ENCODE results near the gene AFG3L2.
"Not testable (repeated sequence)": the region's sequence is repeated elsewhere in the genome, so short reads cannot be mapped to it uniquely, and the experiment has no call there.

The AFG3L2 gene

GRCh38 chr18:12376754-12377555, at the start of gene AFG3L2:
Gene AFG3L2, minus strand, starts transcription at chr18:12377227. Its CDS starts 145 bp downstream, at chr18:12377082.
- DNase-seq = peak; percentile 99

GRCh38 chr18:12424252-12424651, 47.2 kb upstream of the AFG3L2 start:
- no peak for DNase-seq

- DNase-seq = peak; percentile 65
These were observed 46.8 kb upstream of the AFG3L2 start for GRCh38 chr18:12423820-12424219.

GRCh38 chr18:12423393-12423792, 46.4 kb upstream of the AFG3L2 start:
- DNase-seq = no peak

- peak; percentile 28 for DNase-seq
These were observed 45.9 kb upstream of the AFG3L2 start for GRCh38 chr18:12422936-12423335.

- no peak for DNase-seq
These were observed 44.7 kb upstream of the AFG3L2 start for GRCh38 chr18:12421732-12422131.

GRCh38 chr18:12420821-12421421, 43.9 kb upstream of the AFG3L2 start:
- peak; percentile 63 for DNase-seq

- DNase-seq = no peak
These were observed 40.7 kb upstream of the AFG3L2 start for GRCh38 chr18:12417687-12418086.

GRCh38 chr18:12416098-12416729, 39.2 kb upstream of the AFG3L2 start:
- DNase-seq = no peak

GRCh38 chr18:12411456-12411855, 34.4 kb upstream of the AFG3L2 start:
- no peak for DNase-seq

- not testable (repeated sequence) for DNase-seq
These were observed 33.7 kb upstream of the AFG3L2 start for GRCh38 chr18:12410747-12411146.

- no peak for DNase-seq
These were observed 33.1 kb upstream of the AFG3L2 start for GRCh38 chr18:12410081-12410481.

GRCh38 chr18:12409469-12409868, 32.4 kb upstream of the AFG3L2 start:
- DNase-seq = no peak

- DNase-seq = no peak
These were observed 31.3 kb upstream of the AFG3L2 start for GRCh38 chr18:12408247-12408869.

- no peak for DNase-seq
These were observed 29.5 kb upstream of the AFG3L2 start for GRCh38 chr18:12406371-12407111.

- DNase-seq = no peak
These were observed 28.0 kb upstream of the AFG3L2 start for GRCh38 chr18:12405066-12405465.

- no peak for DNase-seq
These were observed 26.8 kb upstream of the AFG3L2 start for GRCh38 chr18:12403601-12404506.

GRCh38 chr18:12401881-12402280, 24.9 kb upstream of the AFG3L2 start:
- no peak for DNase-seq

- no peak for DNase-seq
These were observed 22.2 kb upstream of the AFG3L2 start for GRCh38 chr18:12399231-12399630.

GRCh38 chr18:12398625-12399024, 21.6 kb upstream of the AFG3L2 start:
- DNase-seq = no peak

GRCh38 chr18:12397793-12398192, 20.8 kb upstream of the AFG3L2 start:
- no peak for DNase-seq

GRCh38 chr18:12397254-12397653, 20.2 kb upstream of the AFG3L2 start:
- no peak for DNase-seq

Data from NCI-H2171 (cell line).